GM23338 (cell line): ENCODE measurements around the gene CACNA1C. TPM values are rescaled to one million over a fixed set of nuclear protein-coding genes. Genes with fewer than 3 reads are reported as not detected.

Experiments used
- ATAC-seq: fragments of 200-7000 bp; cut with Tn5 transposase; 3 replicates; pipeline ENCODE4 v1.9.1; 2020
- DNase-seq: peaks from one replicate; pipeline ENCODE4 v3.0.0-alpha.2; 2015; ENCODE audit warnings: low spot score
- H2AFZ ChIP-seq: fragments of 200-600 bp; sonication (generic); 2 replicates; pipeline ENCODE4 v1.8.0; 2016; ENCODE audit warnings: antibody characterized with exemption, mild to moderate bottlenecking, moderate library complexity
- H3F3A ChIP-seq: fragments of 200-600 bp; sonication (generic); replicated peaks from 2 replicates; pipeline ENCODE4 v1.8.0; 2017; ENCODE audit warnings: antibody characterized with exemption, mixed run types, low read depth
- H3K27ac ChIP-seq: fragments of 200-600 bp; sonication (generic); 2 replicates; pipeline ENCODE4 v1.6.1; 2016; ENCODE audit warnings: low read depth
- H3K27me3 ChIP-seq: fragments of 200-600 bp; sonication (generic); 2 replicates; pipeline ENCODE4 v1.8.0; 2016; ENCODE audit warnings: mild to moderate bottlenecking, mixed run types, moderate library complexity; ENCODE audit not compliant: insufficient read depth
- H3K36me3 ChIP-seq: fragments of 200-600 bp; sonication (generic); 2 replicates; pipeline ENCODE4 v1.8.0; 2016; ENCODE audit warnings: mild to moderate bottlenecking; ENCODE audit not compliant: insufficient read depth
- H3K4me1 ChIP-seq: fragments of 200-600 bp; sonication (generic); 2 replicates; pipeline ENCODE4 v1.8.0; 2016; ENCODE audit warnings: mild to moderate bottlenecking, moderate library complexity; ENCODE audit not compliant: insufficient read depth
- H3K4me2 ChIP-seq: fragments of 200-600 bp; sonication (generic); 2 replicates; pipeline ENCODE4 v1.7.1; 2017; ENCODE audit warnings: mixed run types
- H3K4me3 ChIP-seq: fragments of 200-600 bp; sonication (generic); 2 replicates; pipeline ENCODE4 v1.6.1; 2016; ENCODE audit warnings: mixed run types
- H3K79me2 ChIP-seq: fragments of 200-600 bp; sonication (generic); replicated peaks from 2 replicates; pipeline ENCODE4 v1.8.0; 2017; ENCODE audit warnings: mild to moderate bottlenecking; ENCODE audit not compliant: insufficient read depth
- H3K9me2 ChIP-seq: fragments of 200-600 bp; sonication (generic); 2 replicates; pipeline ENCODE4 v1.8.0; 2017; ENCODE audit not compliant: insufficient read depth
- H4K20me1 ChIP-seq: fragments of 200-600 bp; sonication (generic); replicated peaks from 2 replicates; pipeline ENCODE4 v1.8.0; 2017; ENCODE audit warnings: mild to moderate bottlenecking; ENCODE audit not compliant: insufficient read depth
- H3K27ac Mint-ChIP-seq: 2 replicates; pipeline ENCODE4 v1.8.0; 2020; ENCODE audit warnings: inconsistent platforms, mild to moderate bottlenecking, moderate library complexity, mixed read lengths
- H3K27me3 Mint-ChIP-seq: 3 replicates; pipeline ENCODE4 v1.8.0; 2022; ENCODE audit warnings: low read depth, mild to moderate bottlenecking, moderate library complexity, mixed read lengths, inconsistent platforms; ENCODE audit not compliant: insufficient read depth, poor library complexity
- H3K36me3 Mint-ChIP-seq: 3 replicates; pipeline ENCODE4 v1.8.0; 2021; ENCODE audit warnings: low read depth, mild to moderate bottlenecking, inconsistent platforms, moderate library complexity, mixed read lengths
- H3K4me1 Mint-ChIP-seq: 3 replicates; pipeline ENCODE4 v1.8.0; 2020; ENCODE audit warnings: mild to moderate bottlenecking, inconsistent platforms, mixed read lengths
- H3K4me3 Mint-ChIP-seq: 3 replicates; pipeline ENCODE4 v1.8.0; 2021; ENCODE audit warnings: moderate library complexity, mild to moderate bottlenecking, inconsistent platforms, mixed read lengths
- H3K9me3 Mint-ChIP-seq: 3 replicates; pipeline ENCODE4 v1.8.0; 2020; ENCODE audit warnings: moderate library complexity, mild to moderate bottlenecking, inconsistent platforms, mixed read lengths
- EZH2 ChIP-seq: fragments of 200-600 bp; sonication (generic); IDR thresholded peaks from one replicate; pipeline ENCODE4 v1.8.0; 2017; ENCODE audit warnings: antibody characterized with exemption, mild to moderate bottlenecking, low read depth; ENCODE audit not compliant: unreplicated experiment
- EZH2phosphoT487 ChIP-seq: fragments of 200-600 bp; sonication (generic); IDR thresholded peaks from one replicate; pipeline ENCODE4 v1.8.1; 2018; ENCODE audit warnings: antibody characterized with exemption; ENCODE audit not compliant: unreplicated experiment
- POLR2AphosphoS5 ChIP-seq: IDR thresholded peaks from 2 replicates; pipeline ENCODE4 v1.6.1; 2016; ENCODE audit warnings: antibody characterized with exemption, low read depth
- STAT1 ChIP-seq: IDR thresholded peaks from one replicate; pipeline ENCODE4 v1.6.1; 2016; ENCODE audit warnings: antibody characterized with exemption; ENCODE audit not compliant: unreplicated experiment
- ZNF114 ChIP-seq: fragments of 250-450 bp; sonication (Bioruptor Pico); IDR thresholded peaks from 2 replicates; pipeline ENCODE4 v1.5.0; 2020; ENCODE audit warnings: mild to moderate bottlenecking, moderate library complexity
- ZNF331 ChIP-seq: fragments of 250-450 bp; sonication (Bioruptor Pico); IDR thresholded peaks from 2 replicates; pipeline ENCODE4 v1.5.0; 2020; ENCODE audit warnings: low read depth, mild to moderate bottlenecking, moderate library complexity
- polyA plus RNA-seq: library from polyadenylated mRNA; unstranded; fragments of >200 nt; fragmentation: Nextera tagmentation; extraction: Ambion mirVana; gene quantifications from 2 replicates; pipeline ENCODE4 v1.2.1, GENCODE V29; 2016
- total RNA-seq: library from RNA; depleted of rRNA; stranded (reverse); fragments of >200 nt; shearing (Covaris generic); gene quantifications from 2 replicates; pipeline ENCODE4 v1.2.3, GENCODE V29; 2014
- TF ChIP-seq, protein P1 (sequence below): fragments of 250-450 bp; sonication (Bioruptor Pico); IDR thresholded peaks from 2 replicates; pipeline ENCODE4 v1.5.0; 2020; ENCODE audit warnings: mild to moderate bottlenecking, moderate library complexity
- TF ChIP-seq, protein P2 (sequence below), 2 experiments: fragments of 200-600 bp in 1 of 2; sonication (generic) in 1 of 2; conservative IDR thresholded peaks; 2 replicates each; pipeline versions ENCODE4 v1.5.1 to v1.6.1; 2016 to 2017; ENCODE audit warnings: antibody characterized with exemption in 2 of 2, low read depth in 2 of 2, mild to moderate bottlenecking in 2 of 2, moderate library complexity in 1 of 2

CACNA1C gene
- total and polyA plus RNA-seq, 2 experiments from 2014 or later: 0.78 to 2.1 TPM

DNA sequence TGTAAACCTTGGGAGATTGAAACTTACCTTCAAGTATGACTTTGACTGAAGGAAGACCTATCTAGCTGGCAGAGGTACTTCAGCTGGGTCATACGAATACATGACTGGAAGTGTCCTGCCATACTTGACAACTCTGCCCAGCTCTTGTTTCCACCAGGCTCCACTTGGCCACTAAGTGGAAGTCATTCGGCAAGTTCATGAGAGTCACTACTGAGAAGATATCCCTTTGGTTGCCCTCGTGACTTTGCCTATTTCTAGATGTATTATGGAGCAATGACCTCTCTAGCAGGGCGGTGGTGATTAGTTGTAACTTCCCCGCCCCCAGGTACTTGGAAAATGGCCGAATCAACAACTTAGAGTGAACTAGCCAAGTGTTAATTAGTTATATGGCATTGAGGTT, 8.6 kb upstream of the CACNA1C start:
- Mint-ChIP-seq H3K4me3 (no peak overlapping the region), H3K27ac (no peak overlapping the region), H3K9me3 (no peaks in the 10 kb centered on the region), H3K36me3 (no peaks in the 10 kb centered on the region), H3K4me1 (peaks cover 10% of the 10 kb centered on the region), H3K27me3 (peaks cover 4% of the 10 kb centered on the region)
- Histone ChIP-seq H3K36me3 (no peaks in the 10 kb centered on the region), H2AFZ (no peak overlapping the region), H3K4me1 (peaks cover 8% of the 10 kb centered on the region), H4K20me1 (no peaks in the 10 kb centered on the region), H3K4me3 (no peak overlapping the region), H3K4me2 (no peak overlapping the region), H3K9me2 (0 out of 2 replicates have a peak, but pooled peaks cover 6% of the 10 kb centered on the region), H3K27me3 (no peaks in the 10 kb centered on the region), H3K27ac (no peak overlapping the region), H3F3A (no peaks in the 10 kb centered on the region), H3K79me2 (no peaks in the 10 kb centered on the region)
- DNase-seq (no peak), ATAC-seq (no peak)
- no peak for TF ChIP-seq EZH2
- TF ChIP-seq, protein P1, sequence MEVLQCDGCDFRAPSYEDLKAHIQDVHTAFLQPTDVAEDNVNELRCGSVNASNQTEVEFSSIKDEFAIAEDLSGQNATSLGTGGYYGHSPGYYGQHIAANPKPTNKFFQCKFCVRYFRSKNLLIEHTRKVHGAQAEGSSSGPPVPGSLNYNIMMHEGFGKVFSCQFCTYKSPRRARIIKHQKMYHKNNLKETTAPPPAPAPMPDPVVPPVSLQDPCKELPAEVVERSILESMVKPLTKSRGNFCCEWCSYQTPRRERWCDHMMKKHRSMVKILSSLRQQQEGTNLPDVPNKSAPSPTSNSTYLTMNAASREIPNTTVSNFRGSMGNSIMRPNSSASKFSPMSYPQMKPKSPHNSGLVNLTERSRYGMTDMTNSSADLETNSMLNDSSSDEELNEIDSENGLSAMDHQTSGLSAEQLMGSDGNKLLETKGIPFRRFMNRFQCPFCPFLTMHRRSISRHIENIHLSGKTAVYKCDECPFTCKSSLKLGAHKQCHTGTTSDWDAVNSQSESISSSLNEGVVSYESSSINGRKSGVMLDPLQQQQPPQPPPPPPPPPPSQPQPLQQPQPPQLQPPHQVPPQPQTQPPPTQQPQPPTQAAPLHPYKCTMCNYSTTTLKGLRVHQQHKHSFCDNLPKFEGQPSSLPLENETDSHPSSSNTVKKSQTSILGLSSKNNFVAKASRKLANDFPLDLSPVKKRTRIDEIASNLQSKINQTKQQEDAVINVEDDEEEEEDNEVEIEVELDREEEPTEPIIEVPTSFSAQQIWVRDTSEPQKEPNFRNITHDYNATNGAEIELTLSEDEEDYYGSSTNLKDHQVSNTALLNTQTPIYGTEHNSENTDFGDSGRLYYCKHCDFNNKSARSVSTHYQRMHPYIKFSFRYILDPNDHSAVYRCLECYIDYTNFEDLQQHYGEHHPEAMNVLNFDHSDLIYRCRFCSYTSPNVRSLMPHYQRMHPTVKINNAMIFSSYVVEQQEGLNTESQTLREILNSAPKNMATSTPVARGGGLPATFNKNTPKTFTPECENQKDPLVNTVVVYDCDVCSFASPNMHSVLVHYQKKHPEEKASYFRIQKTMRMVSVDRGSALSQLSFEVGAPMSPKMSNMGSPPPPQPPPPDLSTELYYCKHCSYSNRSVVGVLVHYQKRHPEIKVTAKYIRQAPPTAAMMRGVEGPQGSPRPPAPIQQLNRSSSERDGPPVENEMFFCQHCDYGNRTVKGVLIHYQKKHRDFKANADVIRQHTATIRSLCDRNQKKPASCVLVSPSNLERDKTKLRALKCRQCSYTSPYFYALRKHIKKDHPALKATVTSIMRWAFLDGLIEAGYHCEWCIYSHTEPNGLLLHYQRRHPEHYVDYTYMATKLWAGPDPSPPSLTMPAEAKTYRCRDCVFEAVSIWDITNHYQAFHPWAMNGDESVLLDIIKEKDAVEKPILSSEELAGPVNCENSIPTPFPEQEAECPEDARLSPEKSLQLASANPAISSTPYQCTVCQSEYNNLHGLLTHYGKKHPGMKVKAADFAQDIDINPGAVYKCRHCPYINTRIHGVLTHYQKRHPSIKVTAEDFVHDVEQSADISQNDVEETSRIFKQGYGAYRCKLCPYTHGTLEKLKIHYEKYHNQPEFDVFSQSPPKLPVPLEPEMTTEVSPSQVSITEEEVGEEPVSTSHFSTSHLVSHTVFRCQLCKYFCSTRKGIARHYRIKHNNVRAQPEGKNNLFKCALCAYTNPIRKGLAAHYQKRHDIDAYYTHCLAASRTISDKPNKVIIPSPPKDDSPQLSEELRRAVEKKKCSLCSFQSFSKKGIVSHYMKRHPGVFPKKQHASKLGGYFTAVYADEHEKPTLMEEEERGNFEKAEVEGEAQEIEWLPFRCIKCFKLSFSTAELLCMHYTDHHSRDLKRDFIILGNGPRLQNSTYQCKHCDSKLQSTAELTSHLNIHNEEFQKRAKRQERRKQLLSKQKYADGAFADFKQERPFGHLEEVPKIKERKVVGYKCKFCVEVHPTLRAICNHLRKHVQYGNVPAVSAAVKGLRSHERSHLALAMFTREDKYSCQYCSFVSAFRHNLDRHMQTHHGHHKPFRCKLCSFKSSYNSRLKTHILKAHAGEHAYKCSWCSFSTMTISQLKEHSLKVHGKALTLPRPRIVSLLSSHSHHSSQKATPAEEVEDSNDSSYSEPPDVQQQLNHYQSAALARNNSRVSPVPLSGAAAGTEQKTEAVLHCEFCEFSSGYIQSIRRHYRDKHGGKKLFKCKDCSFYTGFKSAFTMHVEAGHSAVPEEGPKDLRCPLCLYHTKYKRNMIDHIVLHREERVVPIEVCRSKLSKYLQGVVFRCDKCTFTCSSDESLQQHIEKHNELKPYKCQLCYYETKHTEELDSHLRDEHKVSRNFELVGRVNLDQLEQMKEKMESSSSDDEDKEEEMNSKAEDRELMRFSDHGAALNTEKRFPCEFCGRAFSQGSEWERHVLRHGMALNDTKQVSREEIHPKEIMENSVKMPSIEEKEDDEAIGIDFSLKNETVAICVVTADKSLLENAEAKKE (CRISPR knock-in tag): no peak
- TF ChIP-seq STAT1: no peak
- no peak for TF ChIP-seq ZNF331 (CRISPR knock-in tag)
- no peak for TF ChIP-seq POLR2AphosphoS5
- TF ChIP-seq EZH2phosphoT487: no peak

DNA sequence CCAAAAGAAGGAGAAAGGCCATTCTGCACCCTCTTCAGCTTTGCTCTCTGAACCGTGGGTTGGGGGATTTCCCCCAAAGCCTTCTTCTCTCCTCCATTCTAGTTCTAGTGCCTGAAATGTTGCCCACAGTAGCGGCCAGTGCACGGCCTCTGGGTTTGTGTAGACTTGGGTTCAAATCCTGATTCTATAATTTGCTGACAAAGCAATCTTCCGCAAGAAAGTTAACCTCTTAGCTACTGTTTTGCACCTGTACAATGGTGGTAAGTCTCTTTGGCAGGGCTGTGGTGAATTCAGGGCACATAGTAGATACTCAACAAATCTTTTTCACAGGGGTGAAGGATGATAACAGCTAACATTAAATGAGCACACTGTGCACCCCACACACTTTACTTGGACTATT, 5.8 kb upstream of the CACNA1C start:
- Histone ChIP-seq H3K27ac (no peak overlapping the region), H3K9me2 (0 out of 2 replicates have a peak, but pooled peaks cover 6% of the 10 kb centered on the region), H3K4me2 (no peak overlapping the region), H2AFZ (no peak overlapping the region), H3K36me3 (no peaks in the 10 kb centered on the region), H3F3A (peaks cover 3% of the 10 kb centered on the region; the same call in 1 of the 2 replicates), H3K4me3 (no peak overlapping the region), H3K4me1 (peaks cover 29% of the 10 kb centered on the region), H4K20me1 (no peaks in the 10 kb centered on the region), H3K79me2 (no peaks in the 10 kb centered on the region), H3K27me3 (peaks cover 19% of the 10 kb centered on the region)
- Mint-ChIP-seq H3K4me3 (no peak overlapping the region), H3K36me3 (no peaks in the 10 kb centered on the region; the same call in 2 of the 3 replicates), H3K27me3 (peaks cover 17% of the 10 kb centered on the region), H3K9me3 (peaks cover 2% of the 10 kb centered on the region; the same call in 2 of the 3 replicates), H3K27ac (no peak overlapping the region), H3K4me1 (peaks cover 36% of the 10 kb centered on the region)
- TF ChIP-seq EZH2 (no peak), ZNF331 (CRISPR knock-in tag) (no peak), ZNF114 (CRISPR knock-in tag) (no peak), POLR2AphosphoS5 (no peak), EZH2phosphoT487 (no peak)
- TF ChIP-seq, protein P2, sequence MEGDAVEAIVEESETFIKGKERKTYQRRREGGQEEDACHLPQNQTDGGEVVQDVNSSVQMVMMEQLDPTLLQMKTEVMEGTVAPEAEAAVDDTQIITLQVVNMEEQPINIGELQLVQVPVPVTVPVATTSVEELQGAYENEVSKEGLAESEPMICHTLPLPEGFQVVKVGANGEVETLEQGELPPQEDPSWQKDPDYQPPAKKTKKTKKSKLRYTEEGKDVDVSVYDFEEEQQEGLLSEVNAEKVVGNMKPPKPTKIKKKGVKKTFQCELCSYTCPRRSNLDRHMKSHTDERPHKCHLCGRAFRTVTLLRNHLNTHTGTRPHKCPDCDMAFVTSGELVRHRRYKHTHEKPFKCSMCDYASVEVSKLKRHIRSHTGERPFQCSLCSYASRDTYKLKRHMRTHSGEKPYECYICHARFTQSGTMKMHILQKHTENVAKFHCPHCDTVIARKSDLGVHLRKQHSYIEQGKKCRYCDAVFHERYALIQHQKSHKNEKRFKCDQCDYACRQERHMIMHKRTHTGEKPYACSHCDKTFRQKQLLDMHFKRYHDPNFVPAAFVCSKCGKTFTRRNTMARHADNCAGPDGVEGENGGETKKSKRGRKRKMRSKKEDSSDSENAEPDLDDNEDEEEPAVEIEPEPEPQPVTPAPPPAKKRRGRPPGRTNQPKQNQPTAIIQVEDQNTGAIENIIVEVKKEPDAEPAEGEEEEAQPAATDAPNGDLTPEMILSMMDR (conservative IDR thresholded peaks at IDR 0.05; ENCODE audit: low read depth in 2 of 2): no peak
- no peak for DNase-seq
- no peak for ATAC-seq
